ELF-1 (cell line): ENCODE results near the gene RRP36.
A peak's percentile ranks its signal among the peaks of the same experiment; 100 is the strongest.

Source experiments
- DNase-seq: peaks from one replicate; pipeline ENCODE4 v3.0.0-alpha.2; 2016; ENCODE audit warnings: low read depth, low spot score

The RRP36 gene

DNA sequence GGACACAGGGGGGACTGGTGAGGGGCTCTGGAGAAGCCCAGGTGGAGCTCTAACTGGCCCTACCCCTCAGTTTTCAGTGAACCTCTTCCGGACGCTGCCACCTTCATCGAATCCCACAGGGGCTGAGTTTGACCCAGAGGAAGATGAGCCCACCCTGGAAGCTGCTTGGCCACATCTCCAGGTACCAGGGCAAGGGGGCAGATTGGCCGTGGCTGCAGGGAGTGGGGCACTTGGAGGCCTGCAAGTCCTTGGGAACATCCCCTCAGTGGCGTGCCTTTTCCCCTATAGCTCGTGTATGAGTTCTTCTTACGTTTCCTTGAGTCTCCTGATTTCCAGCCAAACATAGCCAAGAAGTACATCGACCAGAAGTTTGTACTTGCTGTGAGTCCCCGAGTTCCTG lies 14.3 kb upstream of the RRP36 start:
- DNase-seq: no peak

DNA sequence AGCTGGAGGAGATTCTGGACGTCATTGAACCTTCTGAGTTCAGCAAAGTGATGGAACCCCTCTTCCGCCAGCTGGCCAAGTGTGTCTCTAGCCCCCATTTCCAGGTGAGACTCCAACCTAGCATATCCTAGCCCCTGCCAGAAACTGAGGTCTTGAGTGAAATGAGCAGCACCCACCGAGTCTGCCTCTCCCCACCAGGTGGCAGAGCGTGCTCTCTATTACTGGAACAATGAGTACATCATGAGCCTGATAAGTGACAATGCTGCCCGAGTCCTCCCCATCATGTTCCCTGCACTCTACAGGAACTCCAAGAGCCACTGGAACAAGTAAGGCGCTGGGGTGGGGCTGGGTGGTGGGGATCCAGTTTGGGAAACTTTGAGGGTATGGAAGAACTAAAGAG lies 12.3 kb upstream of the RRP36 start:
- DNase-seq: peak; percentile 52

DNA sequence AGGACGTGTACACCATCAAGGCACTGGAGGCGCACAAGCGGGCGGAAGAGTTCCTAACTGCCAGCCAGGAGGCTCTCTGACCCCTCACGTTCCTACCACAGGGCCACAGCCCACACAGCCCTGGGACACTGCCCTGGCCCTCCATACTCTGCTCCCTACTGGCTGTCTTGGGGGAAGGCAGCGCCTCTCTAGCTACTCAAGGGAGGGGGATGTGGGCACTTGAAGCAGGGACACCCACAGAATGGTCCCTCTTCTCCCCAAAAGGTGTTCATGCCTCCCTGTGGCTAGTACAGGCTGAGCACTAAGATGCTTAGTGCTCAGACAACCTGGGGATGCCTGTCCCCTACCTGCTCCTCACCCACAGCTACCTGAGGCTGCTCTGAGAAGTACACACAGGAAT lies 10.2 kb upstream of the RRP36 start:
- no peak for DNase-seq

- DNase-seq: no peak
Observed at GRCh38 chr6:43012364-43012763, 9.1 kb upstream of the RRP36 start.

GRCh38 chr6:43013097-43013842 lies 8.2 kb upstream of the RRP36 start:
- peak; percentile 24 for DNase-seq

DNA sequence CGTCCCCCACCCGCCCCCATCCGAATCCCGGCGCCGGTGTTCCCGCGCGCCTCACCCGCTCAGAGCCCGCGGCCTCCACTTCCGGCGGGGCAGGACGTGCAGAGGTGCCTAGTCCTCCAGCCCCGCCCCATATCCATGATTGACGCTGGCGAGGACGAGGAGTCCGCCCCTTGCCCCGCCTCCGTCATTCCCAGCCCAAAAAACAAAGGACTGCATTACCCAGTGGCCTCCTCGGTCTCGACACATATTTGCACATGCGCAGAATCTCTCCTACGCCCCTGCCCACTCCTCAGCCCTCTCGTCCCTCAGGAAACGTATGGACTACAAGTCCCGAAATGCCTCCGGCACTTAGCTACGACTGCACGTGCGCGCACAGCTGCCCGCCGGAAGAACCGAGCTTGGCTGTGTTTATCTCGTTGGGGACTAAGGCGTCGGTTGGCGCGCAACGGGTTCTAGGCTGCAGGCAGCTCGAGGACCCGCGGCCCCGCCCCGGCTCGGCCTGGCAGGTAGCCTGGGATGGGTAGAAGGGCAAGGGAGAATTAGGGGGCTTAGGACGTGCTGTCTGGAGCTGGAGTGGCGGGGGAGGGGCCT lies 7.5 kb upstream of the RRP36 start, which contains the start of the genes KLHDC3 and MEA1:
Gene KLHDC3, plus strand, starts transcription at position 407 of the 591 bp plus-strand sequence. CDS start 2,944 bp downstream, outside the sequence.
Gene MEA1, minus strand, starts transcription at position 104 of the 591 bp plus-strand sequence. CDS start 133 bp downstream, outside the sequence.
- DNase-seq: peak; percentile 100

- no peak for DNase-seq
Observed at GRCh38 chr6:43014434-43014909, 7.0 kb upstream of the RRP36 start.

GRCh38 chr6:43016176-43016942 lies 5.1 kb upstream of the RRP36 start:
- DNase-seq: no peak

- DNase-seq: no peak
Observed at GRCh38 chr6:43016943-43017334, 4.5 kb upstream of the RRP36 start.

DNA sequence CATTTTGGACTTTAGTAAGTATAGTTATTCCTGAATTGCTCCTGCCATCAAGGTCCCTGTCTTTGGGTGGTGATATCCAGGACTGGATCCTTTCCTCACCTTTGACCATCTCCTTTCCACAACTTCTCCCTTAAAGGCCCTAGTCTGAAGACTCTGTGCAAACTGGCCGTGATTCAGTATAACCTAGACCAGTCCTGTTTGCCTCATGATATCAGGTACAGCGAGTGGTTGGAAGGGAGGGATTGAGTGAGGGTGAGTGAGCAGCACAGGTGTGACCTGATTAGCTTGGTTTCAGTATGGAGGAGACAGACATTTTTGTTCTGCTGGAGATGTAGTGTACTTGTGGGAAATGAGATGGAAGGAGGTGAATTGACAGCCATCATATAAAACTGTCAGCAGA lies 2.3 kb upstream of the RRP36 start:
- no peak for DNase-seq

- no peak for DNase-seq
Observed at GRCh38 chr6:43020052-43020705, 1.2 kb upstream of the RRP36 start.

- peak; percentile 68 for DNase-seq
Observed at GRCh38 chr6:43020847-43021246, 576 bp upstream of the RRP36 start.

- no peak for DNase-seq
Observed at GRCh38 chr6:43024436-43024835, 3.0 kb downstream of the RRP36 start.

DNA sequence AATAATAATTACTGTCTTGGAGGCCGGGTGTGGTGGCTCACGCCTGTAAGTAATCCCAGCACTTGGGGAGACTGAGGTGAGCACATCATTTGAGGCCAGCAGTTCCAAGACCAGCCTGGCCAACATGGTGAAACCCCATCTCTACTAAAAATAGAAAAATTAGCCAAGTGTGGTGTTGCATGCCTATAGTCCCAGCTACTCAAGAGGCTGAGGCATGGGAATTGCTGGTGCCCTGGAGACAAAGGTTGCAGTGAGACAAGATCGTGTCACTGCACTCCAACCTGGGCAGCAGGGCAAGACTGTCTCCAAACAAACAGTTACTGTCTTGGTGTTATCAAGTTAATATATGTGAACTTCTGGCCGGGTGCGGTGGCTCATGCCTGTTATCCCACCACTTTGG lies 4.9 kb downstream of the RRP36 start:
- no peak for DNase-seq

- no peak for DNase-seq
Observed at GRCh38 chr6:43029120-43029519, 7.7 kb downstream of the RRP36 start.

DNA sequence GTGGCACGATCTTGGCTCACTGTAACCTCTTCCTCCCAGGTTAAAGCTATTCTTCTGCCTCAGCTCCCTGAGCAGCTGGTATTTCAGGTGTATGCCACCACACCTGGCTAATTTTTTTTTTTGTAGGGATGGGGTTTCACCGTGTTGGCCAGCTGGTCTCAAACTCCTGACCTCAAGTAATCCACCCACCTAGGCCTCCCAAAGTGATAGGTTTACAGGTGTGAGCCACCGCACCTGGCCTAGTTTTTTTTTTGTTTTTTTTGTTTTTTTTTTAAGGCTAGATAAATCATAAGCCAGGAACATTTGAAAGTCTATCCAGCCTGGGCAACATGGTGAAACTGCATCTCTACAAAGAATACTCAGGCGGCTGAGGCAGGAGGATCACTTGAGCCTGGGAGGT lies 10.9 kb downstream of the RRP36 start:
- DNase-seq: no peak

GRCh38 chr6:43033496-43034189 lies 12.2 kb downstream of the RRP36 start:
- DNase-seq: no peak

DNA sequence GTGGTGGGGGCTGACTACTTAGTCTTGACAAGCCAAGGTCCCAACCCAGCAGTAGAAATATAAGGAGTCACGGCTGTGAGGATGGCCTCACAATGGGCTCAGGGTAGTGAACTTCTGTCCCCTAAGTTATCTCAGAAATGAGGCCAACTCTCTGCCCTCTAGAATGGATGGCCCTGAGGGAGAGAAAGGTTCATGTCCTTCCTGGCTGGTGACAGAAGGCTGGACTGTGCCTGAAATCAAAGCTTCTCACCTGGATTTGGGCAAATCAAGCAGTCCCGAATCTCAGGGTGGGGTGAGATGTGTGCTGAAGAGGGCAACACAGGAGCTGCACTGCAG lies 12.7 kb downstream of the RRP36 start:
- DNase-seq: no peak

GRCh38 chr6:43035495-43036194 lies 14.2 kb downstream of the RRP36 start:
- DNase-seq: no peak

- no peak for DNase-seq
Observed at GRCh38 chr6:43036712-43037111, 15.3 kb downstream of the RRP36 start.

DNA sequence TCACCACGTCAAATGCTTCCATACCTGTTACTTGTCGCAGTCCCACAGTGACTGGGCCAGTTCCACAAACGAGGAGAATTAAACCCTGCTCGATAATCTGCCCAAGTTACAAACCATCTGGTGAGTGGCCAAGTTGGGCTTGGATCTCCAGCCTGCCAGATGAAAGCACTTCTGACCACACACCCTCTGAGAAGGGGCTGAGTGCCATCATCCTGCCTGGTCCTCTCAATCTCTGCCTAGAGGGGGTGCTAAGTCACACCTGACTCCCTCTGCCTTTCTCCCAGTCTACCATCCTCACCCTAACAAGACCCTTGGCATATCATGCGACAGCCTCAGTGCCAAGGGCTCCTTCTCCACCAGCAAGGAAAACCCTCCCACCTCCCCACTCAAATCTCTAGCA lies 15.8 kb downstream of the RRP36 start:
- no peak for DNase-seq
